NCI-H1417 treated with DMSO at 0.1 percent for 48 hours (cell line): ENCODE results near the gene MVD.

ENCODE experiments used
- DNase-seq: peaks from one replicate; lab custom pipeline; 2025; lab: John Stamatoyannopoulos, UW

MVD gene

DNA sequence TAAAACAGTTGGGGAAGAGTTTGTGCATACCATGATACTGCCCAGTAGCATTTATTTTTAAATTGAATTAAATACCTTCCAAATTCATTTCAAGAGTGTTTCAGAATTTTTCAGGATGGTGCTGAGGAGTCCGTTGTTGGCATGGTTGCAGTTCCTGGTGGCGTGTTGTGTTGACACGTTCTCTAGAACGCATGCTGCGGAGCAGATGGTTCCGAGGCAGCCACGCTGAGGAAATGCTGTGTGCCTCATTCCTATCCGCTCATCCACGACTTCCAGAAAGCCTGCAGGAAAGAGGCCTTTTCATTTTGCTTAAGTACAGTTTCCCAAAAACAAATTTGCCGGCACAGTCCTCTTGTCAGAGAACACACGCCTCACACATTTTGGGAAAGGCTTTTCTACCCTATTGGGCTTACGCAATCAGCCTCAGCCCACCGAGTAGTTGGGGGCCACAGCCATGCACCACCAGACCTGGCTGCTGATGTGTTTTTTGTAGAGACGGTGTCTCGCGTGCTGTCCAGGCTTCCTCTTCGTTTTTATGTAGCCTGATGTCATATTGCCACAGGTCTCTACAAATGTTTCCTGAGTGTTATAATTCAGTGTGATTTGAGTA is 56.6 kb downstream of the MVD start:
- DNase-seq: no peak

DNA sequence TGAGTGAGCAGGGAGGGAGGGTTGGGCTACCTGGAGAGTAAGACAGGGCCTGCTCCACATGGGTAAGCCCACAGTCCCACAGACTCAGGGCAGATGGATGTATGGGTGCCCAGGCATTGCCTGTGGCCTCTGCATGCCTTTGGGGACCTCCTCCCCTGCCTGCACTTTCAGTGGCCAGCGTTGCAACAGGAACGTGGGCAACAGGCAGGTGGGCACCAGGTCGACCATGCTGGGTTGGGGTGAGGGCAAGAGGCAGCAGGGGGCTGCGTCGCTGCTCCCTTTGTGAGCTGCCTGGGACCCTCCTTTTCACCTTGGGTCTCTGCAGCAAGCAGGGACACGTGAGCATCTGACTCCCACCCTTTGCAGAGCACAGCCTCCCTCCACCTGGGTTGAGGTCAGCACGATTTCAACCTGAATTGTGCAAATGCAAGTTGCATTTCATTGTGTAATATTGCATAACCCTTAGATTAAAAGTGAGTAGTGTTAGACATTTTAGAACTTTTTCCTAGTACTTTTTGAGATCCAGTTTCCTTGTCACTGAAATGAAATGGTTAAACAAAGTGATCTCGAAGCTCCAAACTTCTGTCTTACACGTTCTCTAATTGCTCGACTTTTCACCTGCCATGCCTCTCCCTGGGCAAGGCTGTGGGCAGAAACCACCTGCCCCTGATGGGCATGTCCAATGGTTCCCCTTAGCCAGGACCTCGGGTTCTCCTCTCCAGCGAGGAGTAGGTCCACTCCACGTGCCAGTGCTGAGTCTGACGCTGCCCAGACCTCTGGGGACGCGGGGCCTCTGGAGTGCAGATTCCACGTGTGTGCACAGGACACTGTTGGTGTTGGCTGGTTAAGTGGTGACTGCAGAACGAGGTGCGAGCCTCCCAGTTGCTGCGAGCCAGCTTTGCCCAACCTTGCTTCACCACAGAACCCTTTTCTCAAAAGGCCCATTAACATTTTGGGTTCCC is 57.4 kb downstream of the MVD start:
- no peak for DNase-seq

DNA sequence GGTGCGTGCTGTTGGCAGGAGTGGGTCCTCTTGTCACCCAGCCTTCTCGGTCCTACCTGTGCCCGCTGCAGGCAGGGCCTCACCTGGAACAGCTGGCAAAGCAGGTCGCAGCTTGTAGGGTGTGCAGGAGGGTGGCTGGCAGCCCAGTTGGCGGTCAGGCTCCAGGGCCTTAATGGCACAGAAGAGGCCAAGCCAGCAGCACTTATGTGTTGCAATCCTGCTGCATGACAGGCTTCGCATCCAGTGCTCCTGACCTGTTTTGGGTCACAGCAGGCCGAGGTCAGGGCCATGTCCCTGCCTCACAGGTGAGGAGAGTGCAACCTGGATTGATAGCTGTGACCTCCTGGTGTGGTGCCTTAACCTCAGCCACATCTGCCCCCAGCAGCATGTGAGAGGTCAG is 60.8 kb downstream of the MVD start:
- DNase-seq: no peak
